ENCODE data around the gene NOTO. TPM values are rescaled to one million over a fixed set of nuclear protein-coding genes. Genes with fewer than 3 reads are reported as not detected.

NOTO gene
- polyA plus RNA-seq, 10 donors, result 0.04 TPM; not detected in 9

- DNase-seq, result peak; percentile 92 to 97 (median 93)
Observed at GRCh38 chr2:73233932-73234832, 31.8 kb downstream of the NOTO start, which contains the start of gene CCT7. TSS of gene CCT7 (plus strand) at chr2:73234308. CDS start at chr2:73234379, 71 bp downstream.

DNA sequence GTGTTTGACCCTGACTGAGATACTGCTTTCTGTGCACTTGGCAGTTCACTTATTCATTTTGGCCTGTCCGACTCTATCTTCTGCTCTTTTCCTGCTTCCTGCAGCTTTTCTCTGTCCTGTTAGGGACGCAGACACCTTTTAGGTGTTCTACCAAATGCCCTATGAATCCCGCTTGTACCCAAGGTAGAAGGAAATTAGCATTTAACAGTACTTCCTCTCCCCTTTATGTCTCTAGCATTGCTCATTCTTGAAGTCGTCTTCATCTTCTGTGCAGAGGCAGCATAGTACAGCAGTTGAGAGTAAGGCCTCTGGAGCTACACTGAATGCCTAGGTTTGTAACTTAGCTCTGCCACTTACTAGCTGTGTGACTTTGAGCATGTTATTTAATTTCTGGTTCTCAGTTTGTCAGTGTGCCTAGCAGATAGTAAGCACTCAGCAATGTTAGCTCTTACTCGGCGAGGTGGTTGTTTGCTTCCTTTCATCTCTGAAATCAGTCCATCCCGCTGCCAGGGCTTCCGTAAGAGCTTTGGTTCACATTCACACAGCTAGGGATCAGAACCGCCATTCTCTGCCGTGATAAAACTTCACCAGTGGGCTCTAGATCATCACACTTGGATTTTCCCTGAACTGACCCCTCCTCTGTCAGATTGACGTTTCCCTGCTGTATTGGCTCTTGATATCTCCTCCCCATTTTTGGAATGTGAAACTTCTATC lies 33.1 kb downstream of the NOTO start:
- no peak for DNase-seq

- no peak for DNase-seq
Observed at GRCh38 chr2:73237168-73237567, 34.8 kb downstream of the NOTO start.

DNA sequence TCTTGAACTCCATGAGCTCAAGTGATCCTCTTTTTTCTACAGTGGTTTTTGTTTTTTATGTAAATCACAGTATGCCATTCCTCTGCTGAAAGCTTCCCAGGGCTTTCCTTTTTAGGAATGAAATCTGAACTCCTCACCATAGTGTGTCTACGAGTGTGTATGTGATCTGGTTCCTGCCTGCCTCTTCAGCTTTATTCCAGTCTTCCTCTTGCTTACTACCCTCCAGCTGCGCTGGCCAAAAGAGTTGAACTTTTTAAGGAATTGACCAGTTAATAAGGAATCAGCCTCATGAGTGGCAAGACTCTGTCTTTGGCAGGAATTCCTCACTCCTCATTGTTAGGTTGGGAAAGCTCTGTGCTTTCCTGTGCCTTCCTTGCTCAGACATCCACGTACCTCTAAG lies 35.8 kb downstream of the NOTO start:
- no peak for DNase-seq

- DNase-seq, result no peak
Observed at GRCh38 chr2:73238976-73239375, 36.6 kb downstream of the NOTO start.

DNA sequence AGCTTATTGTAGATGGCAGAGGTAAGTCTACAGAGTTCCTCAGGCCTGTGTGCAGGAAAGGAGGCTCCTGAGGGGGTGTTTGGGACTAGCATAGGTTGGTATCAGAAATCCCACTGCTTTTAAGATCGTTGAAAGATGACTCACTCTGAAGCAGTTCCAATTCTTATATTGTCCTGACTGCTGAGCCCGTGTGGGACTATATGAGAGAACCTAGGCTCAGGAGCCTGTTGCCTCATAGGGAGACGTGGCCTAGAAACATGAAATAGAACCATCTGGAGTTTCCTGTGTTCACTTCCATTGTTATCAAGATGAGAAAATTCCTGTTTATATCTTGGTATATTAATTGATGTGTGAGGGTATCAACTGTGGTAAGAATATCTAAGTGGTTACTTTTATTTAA lies 37.4 kb downstream of the NOTO start:
- no peak for DNase-seq

DNA sequence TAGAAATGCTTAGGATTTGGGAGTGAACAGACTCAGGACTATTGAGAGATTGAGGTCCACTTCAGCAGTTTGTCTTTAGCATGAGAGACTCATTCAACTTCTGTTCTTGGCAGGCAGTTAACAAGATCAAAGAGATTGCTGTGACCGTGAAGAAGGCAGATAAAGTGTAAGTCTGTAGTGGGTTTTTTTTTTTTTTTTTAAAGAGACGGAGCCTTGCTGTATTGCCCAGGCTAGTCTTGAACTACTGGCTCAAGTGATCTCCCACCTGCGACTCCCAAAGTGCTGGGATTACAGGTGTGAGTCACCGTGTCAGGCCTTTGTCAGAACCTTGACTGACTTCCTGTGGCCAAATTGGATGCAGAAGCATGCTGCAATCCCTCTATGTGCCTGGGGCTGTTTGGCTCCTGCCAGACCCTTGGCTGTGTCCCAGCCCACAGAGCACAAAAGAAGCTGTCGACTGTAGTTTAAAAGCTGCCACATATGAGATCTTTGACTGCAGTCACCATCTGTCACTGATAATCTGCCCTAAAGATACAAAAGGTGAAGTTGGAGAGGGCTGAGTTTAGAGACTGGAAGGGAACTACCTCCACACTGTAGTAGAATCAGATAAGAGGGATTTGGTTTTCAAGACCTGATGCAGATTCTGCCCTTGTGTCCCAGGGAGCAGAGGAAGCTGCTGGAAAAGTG lies 41.7 kb downstream of the NOTO start:
- no peak for DNase-seq

DNA sequence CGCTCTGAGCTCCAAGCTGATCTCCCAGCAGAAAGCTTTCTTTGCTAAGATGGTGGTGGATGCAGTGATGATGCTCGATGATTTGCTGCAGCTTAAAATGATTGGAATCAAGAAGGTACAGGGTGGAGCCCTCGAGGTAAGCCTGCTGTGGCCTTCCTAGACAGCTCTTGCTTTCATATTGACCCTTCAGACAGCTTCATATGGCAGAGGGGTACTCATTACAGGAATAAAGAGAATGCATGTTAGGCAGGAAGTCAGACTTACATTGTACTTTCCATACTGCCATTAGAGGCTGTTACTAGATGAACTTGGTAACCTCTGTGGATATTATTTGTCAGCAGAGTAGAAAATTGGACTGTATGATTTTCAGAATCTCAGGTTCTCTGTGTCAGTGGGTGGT lies 42.2 kb downstream of the NOTO start:
- DNase-seq, result no peak

DNA sequence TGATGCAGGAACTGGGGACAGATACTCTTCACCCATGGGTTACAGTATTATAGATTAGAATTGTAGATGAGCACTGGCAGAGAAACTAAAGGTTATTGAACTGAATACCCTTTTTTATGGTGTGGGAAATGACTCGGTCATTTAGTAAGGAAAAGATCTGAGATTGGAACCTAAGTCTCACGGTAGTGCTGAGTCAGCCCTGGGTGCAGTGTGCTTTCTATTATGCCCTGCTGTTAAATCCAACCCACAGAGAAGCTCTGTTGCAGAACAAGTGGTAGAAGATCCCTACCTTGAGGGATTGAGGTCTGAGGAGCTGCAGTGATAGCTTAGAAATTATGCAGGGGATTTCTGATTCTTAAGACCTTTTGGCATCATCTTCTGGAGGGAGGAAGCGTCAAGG lies 44.5 kb downstream of the NOTO start:
- DNase-seq, result no peak

DNA sequence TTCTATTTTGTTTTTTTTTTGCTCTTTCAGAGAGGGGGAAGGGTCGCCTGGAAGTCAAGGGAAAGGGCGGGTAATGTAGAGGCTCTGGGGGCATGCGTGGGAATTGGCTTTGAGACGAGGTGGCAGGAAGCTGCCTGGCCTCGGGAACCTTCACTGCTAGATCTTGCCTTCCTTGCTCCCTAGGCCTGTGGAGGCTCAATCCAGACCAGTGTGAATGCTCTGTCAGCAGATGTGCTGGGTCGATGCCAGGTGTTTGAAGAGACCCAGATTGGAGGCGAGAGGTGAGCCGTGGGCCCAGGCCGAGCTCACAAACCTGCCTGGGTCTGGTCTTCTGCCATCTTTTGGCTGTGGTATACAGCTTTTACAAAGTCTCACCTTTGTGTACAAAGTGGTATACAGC lies 47.3 kb downstream of the NOTO start:
- no peak for DNase-seq

DNA sequence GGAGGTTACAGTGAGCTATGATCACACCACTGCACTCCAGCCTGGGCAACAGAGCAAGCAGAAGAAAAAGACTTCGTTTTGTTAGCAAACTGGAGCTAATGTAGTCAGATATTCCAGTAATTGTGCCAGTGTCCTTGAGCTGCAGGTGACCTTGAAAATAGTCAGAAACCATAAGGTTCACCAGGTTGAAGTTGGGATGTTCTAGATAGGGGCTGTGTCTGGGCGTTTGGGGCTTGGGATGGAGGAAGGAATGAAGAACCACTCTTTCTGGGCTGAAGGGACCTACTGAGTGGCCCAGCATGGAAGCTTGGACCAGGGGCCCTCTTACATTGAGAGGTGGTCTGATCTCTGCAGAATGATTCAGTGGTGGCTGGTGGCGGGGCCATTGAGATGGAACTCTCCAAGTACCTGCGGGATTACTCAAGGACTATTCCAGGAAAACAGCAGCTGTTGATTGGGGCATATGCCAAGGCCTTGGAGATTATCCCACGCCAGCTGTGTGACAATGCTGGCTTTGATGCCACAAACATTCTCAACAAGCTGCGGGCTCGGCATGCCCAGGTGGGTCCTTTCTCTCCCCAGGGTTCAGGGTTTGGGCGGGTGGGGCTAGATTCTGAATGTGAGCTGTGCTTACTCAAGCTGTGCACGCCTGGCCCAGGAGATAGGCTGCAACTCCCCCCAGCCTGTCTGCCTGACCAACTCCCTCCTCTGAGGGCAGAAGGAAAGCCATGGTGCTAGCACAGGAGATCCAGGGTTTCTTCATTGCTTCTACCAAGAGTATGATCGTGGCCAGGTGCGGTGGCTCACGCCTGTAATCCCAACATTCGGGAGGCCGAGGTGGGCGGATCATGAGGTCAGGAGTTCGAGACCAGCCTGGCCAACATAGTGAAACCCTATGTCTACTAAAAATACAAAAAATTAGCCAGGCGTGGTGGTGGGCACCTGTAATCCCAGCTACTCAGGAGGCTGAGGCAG lies 48.8 kb downstream of the NOTO start:
- no peak for DNase-seq

- no peak for DNase-seq
Observed at GRCh38 chr2:73252238-73253027, 50.1 kb downstream of the NOTO start.

DNA sequence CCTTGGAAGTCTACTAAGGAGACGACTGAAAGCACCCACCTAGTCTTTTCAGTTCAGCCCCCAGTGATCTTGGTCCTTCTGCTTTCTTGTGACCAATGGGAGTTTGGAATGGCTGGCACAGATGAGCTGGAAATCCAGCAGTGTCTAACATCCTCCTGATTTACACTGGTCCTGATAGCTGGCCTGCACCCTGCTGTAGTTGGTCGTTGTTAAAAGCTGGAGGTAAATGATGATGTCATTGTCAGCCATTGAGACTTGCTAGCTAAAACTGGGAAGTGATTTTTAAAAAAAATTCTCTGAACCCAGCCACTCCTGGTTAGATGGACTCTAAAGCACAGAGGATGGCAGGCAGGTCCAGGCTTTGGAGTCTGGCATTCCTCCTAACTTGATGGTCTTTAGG lies 51.0 kb downstream of the NOTO start:
- no peak for DNase-seq

- DNase-seq, result no peak
Observed at GRCh38 chr2:73253901-73254300, 51.5 kb downstream of the NOTO start.

- DNase-seq, result no peak
Observed at GRCh38 chr2:73254343-73255006, 52.1 kb downstream of the NOTO start.

- no peak for DNase-seq
Observed at GRCh38 chr2:73255007-73255644, 52.8 kb downstream of the NOTO start.

GRCh38 chr2:73255907-73256617 lies 53.7 kb downstream of the NOTO start:
- no peak for DNase-seq

GRCh38 chr2:73256618-73256922 lies 54.2 kb downstream of the NOTO start:
- no peak for DNase-seq

GRCh38 chr2:73257021-73257420 lies 54.6 kb downstream of the NOTO start:
- no peak for DNase-seq

Measured in muscle of back (tissue), 11 donors.